D341Med (cell line): Measurements from ENCODE around the gene CPNE1.

Experiments used
- DNase-seq: peaks from one replicate; pipeline ENCODE4 v3.0.0; 2012; ENCODE audit warnings: low spot score

The CPNE1 gene

GRCh38 chr20:35600176-35600992 is 64.3 kb downstream of the CPNE1 start:
- peak; percentile 24 for DNase-seq

- no peak for DNase-seq
Observed at GRCh38 chr20:35599776-35600120, 65.0 kb downstream of the CPNE1 start.

- peak; percentile 39 for DNase-seq
Observed at GRCh38 chr20:35598899-35599775, 65.6 kb downstream of the CPNE1 start.

GRCh38 chr20:35598476-35598875 is 66.2 kb downstream of the CPNE1 start:
- DNase-seq, result peak; percentile 45

- peak; percentile 48 for DNase-seq
Observed at GRCh38 chr20:35597186-35597585, 67.5 kb downstream of the CPNE1 start.

GRCh38 chr20:35595901-35596300 is 68.8 kb downstream of the CPNE1 start:
- no peak for DNase-seq

GRCh38 chr20:35595456-35595855 is 69.2 kb downstream of the CPNE1 start:
- peak; percentile 29 for DNase-seq

GRCh38 chr20:35592339-35592974 is 72.2 kb downstream of the CPNE1 start:
- DNase-seq, result peak; percentile 32

GRCh38 chr20:35588397-35588796 is 76.3 kb downstream of the CPNE1 start:
- no peak for DNase-seq

GRCh38 chr20:35587436-35587835 is 77.3 kb downstream of the CPNE1 start:
- no peak for DNase-seq

- no peak for DNase-seq
Observed at GRCh38 chr20:35586751-35587425, 77.8 kb downstream of the CPNE1 start.

GRCh38 chr20:35583636-35584560 is 80.8 kb downstream of the CPNE1 start:
- peak; percentile 29 for DNase-seq

GRCh38 chr20:35582741-35583404 is 81.8 kb downstream of the CPNE1 start:
- DNase-seq, result no peak

- DNase-seq, result no peak
Observed at GRCh38 chr20:35582131-35582530, 82.6 kb downstream of the CPNE1 start.

GRCh38 chr20:35579196-35579595 is 85.5 kb downstream of the CPNE1 start:
- DNase-seq, result no peak

GRCh38 chr20:35578469-35578868 is 86.2 kb downstream of the CPNE1 start:
- DNase-seq, result no peak

- DNase-seq, result no peak
Observed at GRCh38 chr20:35576816-35577215, 87.9 kb downstream of the CPNE1 start.
